NCI-H345 (cell line): ENCODE measurements around the gene PRKAR2B.

Source experiments
- DNase-seq: peaks from one replicate; lab custom pipeline; 2025; lab: John Stamatoyannopoulos, UW

PRKAR2B gene

DNA sequence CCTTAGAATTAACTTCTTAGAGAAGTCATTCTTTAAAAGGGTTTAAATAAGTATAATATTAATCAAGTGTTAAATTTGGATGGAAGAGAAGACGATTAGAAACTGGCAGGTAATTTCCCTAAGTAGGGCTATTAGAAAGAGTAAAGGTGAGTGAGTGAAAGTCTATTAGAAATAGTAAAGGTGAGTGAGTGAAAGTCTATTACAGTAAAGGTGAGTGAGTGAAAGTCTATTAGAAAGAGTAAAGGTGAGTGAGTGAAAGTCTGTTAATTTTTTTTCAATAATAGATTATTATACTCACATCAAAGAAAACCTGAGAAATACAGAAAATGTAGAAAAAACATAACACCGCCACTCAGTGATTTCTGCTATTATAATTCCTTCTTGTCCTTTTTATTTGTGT lies 113.5 kb downstream of the PRKAR2B start:
- DNase-seq = no peak

GRCh38 chr7:107160389-107160788 lies 115.9 kb downstream of the PRKAR2B start:
- DNase-seq = no peak

GRCh38 chr7:107161415-107161814 lies 116.9 kb downstream of the PRKAR2B start:
- DNase-seq = no peak

GRCh38 chr7:107162475-107162874 lies 118.0 kb downstream of the PRKAR2B start:
- DNase-seq = no peak

DNA sequence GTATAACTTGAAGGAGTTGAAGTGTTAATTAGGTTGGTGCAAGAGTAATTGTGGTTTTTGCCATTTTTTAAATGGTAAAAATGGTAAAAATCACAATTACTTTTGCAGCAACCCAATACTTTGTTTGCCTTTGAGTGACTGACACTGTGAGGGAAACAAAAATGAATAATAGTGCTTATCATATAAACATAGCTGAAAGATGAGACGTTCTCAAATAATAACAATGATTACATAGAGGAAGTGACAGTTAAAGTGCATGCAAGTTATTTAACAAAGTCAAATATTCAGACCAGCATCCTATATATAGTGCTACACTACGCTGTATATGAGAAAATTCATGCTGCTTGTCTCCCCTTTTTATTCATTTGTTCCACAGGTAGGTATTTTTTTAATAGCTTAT lies 119.6 kb downstream of the PRKAR2B start:
- no peak for DNase-seq

GRCh38 chr7:107165341-107165740 lies 120.8 kb downstream of the PRKAR2B start:
- no peak for DNase-seq

GRCh38 chr7:107166736-107167426 lies 122.4 kb downstream of the PRKAR2B start:
- no peak for DNase-seq

DNA sequence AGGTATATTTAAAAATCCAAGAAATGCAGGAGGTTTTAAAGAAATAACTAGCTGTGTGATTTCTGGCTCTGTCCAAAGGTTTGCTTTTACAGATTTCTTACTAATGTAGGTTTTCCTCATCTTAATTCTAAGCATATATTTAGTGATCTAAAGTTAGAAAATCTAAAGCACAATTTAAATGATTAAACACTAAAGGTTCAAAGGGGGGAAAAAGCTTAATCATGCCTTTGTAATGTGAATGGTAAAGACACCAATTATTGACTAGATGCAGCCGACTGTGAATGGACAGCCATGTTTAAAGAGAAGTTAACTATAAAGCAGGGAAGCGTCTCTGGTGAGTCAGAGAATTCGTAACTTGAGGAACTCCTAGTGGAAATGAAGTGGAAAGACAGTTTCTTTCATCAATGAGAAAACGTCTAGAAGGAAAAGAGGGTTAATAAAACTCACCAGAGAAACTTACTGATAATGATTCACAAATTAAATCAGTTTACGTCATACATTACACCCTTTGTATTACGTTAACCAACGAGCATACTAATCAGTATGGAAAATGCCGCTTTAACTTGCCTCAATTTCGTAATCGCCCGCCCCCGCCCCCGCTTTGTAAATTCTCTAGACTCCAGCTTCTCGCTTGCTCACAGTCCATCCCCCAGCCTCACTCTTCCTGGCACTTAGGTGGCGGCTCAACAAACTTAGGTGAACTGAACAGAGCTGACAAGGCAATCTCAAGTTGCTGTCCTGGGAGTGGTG lies 123.2 kb downstream of the PRKAR2B start:
- peak; percentile 31 for DNase-seq

DNA sequence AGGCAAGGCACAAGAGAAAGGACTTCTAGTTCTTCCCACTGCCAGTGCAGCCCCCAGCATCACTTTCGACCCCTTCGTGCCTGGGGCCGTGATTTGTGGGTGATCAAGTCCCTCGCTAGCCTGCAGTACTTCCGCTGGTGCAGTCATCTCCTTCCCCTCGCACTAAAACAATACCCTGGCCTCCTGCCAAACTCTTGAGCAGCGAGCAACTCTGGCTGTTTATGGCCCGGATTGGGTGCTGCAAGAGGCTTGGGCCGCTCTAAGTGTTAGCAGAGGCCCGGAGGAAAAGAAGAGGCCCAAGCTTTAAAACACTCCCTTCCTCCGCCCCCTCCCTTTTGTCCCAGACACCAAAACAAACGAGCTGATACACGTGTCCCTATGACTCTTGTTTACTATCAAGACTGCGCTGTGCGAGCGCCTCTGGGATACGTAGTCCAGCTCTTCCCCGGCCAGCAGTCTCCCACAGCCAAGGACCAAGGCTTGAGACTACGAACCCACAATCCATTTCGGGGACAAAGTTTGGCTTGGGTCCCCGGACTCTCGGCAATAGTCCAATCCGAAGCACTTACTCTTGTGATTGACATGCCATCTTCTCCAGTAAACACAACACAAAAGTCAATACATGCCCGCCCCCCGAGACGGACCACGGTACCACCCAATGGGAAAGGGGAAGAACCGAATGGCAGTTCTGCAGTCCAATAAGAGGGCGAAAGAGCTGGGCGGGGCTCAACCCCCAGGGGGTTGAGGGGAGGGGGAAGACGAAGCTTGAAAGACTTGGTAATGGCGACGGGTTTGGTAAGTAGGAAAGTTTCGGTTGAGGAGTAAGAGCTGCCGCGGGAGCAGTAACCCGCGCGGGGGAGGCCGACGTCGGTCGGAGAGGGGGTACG lies 124.0 kb downstream of the PRKAR2B start, which contains the start of gene HBP1:
TSS of gene HBP1 (plus strand) at position 771 of the 887 bp plus-strand sequence. CDS start 10,891 bp downstream, outside the sequence.
- peak; percentile 100 for DNase-seq

- peak; percentile 96 for DNase-seq
Observed at GRCh38 chr7:107169120-107170050, 124.9 kb downstream of the PRKAR2B start.

DNA sequence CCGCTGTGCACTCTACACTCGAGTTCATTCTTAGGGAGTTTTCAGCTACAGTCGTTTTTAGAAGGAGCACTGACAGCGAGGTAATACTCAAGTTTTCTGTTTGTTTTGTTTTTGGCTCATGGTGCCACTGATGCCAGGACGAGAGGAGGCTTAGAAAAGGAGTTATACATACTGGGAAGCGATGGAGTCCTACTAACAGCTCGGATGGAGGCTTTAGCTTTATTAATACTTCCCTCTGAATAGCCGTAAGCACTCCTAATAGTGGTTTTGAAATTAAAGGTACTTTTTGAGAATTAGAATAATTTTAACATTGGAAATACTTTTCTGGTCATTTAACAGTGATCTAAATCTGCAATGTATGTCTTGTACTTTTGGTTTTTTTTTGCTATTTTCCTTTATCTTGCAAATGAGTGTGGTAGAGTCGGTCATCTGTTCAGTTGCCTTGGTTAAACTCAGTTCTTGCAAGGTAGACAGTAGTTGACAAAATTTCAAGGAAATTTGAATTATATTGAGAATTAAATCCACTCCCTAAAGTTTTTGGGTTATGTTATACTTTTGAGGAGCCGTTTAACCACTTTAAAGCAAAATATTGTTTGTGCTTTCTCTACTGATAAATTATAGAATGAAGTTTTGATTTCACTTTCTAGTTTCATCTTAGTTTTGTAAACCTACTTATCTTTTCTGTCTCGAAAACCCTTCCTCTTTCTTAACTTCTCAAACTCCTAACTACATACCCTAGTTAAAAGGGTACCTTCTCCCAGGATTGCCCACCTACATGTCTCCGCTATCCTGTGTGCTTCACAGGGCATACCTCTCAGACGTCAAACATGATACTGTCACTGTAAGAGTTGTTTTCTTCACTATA lies 125.8 kb downstream of the PRKAR2B start:
- no peak for DNase-seq

GRCh38 chr7:107171496-107171895 lies 127.0 kb downstream of the PRKAR2B start:
- DNase-seq = no peak

DNA sequence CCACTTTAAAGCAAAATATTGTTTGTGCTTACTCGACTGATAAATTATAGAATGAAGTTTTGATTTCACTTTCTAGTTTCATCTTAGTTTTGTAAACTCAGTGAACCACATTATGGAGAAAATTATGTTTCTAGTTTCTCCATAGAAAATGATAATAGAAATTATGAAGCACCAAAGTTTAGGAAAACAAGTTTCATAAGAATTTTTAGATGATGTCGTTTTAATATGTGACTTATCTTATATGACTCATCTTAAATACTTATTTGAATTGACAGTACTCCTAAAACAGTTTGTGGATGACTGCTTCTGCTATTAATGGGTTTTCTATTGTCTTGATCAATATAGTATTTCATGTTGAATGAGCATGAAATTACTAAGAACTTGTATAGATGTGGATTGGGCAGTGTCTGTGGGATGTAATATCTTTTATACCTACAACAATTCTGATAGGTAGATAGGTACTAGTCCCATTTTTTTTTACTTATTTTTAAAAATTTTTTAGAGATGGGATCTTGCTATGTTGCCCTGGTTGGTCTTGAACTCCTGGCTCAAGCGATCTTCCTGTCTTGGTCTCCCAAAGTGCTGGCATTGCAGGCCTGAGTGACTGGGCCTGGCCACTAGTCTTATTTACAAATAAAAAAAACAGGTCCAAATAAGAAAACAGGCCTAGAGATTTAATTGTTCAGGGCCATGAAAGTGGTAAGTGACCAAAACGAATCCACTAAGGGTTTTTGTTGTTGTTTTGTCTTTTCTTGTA lies 127.9 kb downstream of the PRKAR2B start:
- no peak for DNase-seq

GRCh38 chr7:107173191-107173590 lies 128.7 kb downstream of the PRKAR2B start:
- DNase-seq = no peak

DNA sequence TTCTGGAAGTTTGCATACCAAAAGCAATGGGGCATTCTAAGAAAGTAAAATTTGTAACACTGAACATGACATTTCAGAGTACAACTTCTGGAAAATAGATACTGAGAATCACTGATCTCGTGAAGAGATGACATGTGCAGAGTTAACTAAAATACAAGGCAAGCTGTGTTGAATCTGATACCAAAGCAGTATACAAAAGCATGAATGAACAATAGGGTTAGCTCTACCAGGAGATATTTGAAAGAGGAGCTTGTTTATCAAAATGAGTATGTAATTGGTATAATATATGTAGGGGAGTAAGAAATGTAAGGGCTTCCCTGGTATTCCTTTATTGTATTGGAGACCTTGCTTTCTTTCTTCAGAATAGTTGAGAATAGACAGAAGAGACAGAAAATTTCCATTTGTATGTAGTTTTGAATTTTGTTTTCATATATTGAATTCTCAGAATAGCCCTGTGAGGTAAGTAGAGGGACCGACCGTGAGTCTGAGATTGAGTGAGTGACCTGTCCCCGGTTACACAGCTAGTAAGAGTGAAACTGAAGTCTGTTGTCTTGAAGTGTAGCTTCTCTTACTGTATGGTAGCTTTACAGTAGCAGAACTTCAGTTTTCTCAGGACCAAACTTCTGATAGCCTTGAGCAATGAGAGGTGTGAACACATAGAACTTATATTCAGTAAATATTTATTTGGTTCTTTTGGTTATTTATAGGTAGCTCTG lies 129.3 kb downstream of the PRKAR2B start:
- DNase-seq = no peak

- no peak for DNase-seq
Observed at GRCh38 chr7:107179326-107180164, 135.0 kb downstream of the PRKAR2B start.

DNA sequence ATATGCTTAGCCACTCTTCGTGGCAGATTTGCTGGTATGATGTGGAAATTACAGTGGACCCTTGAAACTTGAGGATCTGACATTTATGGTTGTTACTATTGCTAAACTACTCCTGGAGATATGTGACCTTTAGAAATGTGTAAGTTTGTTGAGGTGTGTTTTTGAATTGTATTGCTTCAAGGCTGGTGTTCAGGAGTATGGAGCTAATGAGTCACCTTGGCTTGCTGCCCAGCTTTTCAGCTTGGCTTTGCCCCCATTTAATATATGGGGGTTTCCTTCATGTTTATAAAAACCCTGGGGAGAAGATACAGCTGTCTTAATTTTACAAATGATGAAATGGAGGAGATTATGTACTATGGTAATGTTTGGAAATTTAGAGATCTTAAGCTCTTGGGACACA lies 135.9 kb downstream of the PRKAR2B start:
- no peak for DNase-seq

GRCh38 chr7:107181172-107181571 lies 136.7 kb downstream of the PRKAR2B start:
- DNase-seq = no peak
